Measurements from ENCODE around the gene TM9SF3. TPM values are rescaled to one million over a fixed set of nuclear protein-coding genes. Genes with fewer than 3 reads are reported as not detected.

TM9SF3 gene
- total and polyA plus RNA-seq, 2 donors (not counting 1 experiment from before 2014, with no cell fraction given), result 103 to 107 TPM

DNA sequence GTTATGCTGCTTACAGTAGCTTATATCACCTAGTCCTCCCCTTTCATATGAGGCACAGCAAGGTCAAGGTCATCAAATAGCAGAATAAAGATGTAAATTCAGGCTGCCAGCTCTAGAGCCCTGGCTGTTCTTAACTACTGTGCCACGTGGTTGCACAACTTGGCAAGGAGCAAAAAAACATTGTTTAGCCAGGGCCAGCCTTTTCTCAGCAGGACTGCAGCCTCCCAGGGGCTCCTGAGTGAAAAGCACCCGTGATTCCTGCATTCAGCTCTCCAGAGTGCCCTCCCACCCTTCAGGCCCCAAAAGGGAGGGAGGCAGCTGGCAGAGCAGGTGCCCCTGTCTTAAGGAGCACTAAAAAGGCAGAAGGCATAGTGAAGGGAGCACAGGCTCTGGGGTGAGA lies 31.8 kb upstream of the TM9SF3 start:
- no peak overlapping the region for H3K9ac ChIP-seq (ENCODE audit: insufficient read depth, low read length)
- H3K9me3 ChIP-seq (ENCODE audit: control insufficient read depth, insufficient read depth, low read depth, low read length), result no peaks in the 10 kb centered on the region
- no peak overlapping the region for H2AFZ ChIP-seq (ENCODE audit: low read length)
- H3K4me1 ChIP-seq (ENCODE audit: control insufficient read depth, extremely low read depth, insufficient read depth, low read length), result no peaks in the 10 kb centered on the region
- TF ChIP-seq EZH2 (IDR thresholded peaks at IDR 0.05; ENCODE audit: low read length, missing control alignments), result no peak
- TF ChIP-seq, protein P1, sequence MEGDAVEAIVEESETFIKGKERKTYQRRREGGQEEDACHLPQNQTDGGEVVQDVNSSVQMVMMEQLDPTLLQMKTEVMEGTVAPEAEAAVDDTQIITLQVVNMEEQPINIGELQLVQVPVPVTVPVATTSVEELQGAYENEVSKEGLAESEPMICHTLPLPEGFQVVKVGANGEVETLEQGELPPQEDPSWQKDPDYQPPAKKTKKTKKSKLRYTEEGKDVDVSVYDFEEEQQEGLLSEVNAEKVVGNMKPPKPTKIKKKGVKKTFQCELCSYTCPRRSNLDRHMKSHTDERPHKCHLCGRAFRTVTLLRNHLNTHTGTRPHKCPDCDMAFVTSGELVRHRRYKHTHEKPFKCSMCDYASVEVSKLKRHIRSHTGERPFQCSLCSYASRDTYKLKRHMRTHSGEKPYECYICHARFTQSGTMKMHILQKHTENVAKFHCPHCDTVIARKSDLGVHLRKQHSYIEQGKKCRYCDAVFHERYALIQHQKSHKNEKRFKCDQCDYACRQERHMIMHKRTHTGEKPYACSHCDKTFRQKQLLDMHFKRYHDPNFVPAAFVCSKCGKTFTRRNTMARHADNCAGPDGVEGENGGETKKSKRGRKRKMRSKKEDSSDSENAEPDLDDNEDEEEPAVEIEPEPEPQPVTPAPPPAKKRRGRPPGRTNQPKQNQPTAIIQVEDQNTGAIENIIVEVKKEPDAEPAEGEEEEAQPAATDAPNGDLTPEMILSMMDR (conservative IDR thresholded peaks at IDR 0.05 in 1 of 2, IDR thresholded peaks at IDR 0.05 in 1 of 2; ENCODE audit: low read depth in 1 of 2, low read length in 2 of 2), result no peak
- H3K27ac ChIP-seq (ENCODE audit: insufficient read depth, low read length), result no peak overlapping the region
- H3K79me2 ChIP-seq (ENCODE audit: control insufficient read depth, insufficient read depth, low read length), result no peaks in the 10 kb centered on the region
- peak; percentile 14 to 27 for DNase-seq (ENCODE audit: low read depth in 2 of 2)
- H3K36me3 ChIP-seq (ENCODE audit: control insufficient read depth, insufficient read depth, low read length), result no peaks in the 10 kb centered on the region
- H4K20me1 ChIP-seq (ENCODE audit: control insufficient read depth, extremely low read depth, insufficient read depth, low read length), result no peaks in the 10 kb centered on the region
- no peak overlapping the region for H3K4me3 ChIP-seq (replicated peaks in 1 of 4; ENCODE audit: control extremely low read depth in 1 of 4, insufficient read depth in 1 of 4, low read depth in 3 of 4, low read length in 4 of 4)
- no peaks in the 10 kb centered on the region for H3K27me3 ChIP-seq (ENCODE audit: control insufficient read depth, insufficient read depth, low read length)
- H3K4me2 ChIP-seq (ENCODE audit: extremely low read depth, insufficient read depth, low read length), result no peak overlapping the region

DNA sequence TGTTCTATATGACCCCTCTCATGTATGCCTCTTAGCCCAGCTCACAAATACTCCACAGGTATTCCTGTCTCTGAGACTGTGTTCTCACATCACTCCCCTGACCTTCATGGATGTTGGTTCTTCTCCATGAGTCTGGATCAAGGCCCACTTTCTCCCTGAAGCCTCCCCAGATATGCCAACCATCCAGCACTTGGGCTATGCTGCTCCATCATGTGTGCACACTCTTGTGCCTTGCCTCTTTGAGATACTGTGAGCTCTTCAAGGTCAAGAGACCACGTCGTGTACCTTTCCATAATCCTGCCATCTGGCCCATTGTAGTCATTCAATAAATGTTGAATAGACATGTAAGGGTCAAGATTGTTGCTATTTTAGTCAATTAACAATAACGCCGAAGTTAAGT lies 30.1 kb upstream of the TM9SF3 start:
- Histone ChIP-seq H3K79me2 (ENCODE audit: control insufficient read depth, insufficient read depth, low read length) (no peaks in the 10 kb centered on the region), H3K4me1 (ENCODE audit: control insufficient read depth, extremely low read depth, insufficient read depth, low read length) (no peaks in the 10 kb centered on the region), H3K36me3 (ENCODE audit: control insufficient read depth, insufficient read depth, low read length) (no peaks in the 10 kb centered on the region), H3K9me3 (ENCODE audit: control insufficient read depth, insufficient read depth, low read depth, low read length) (no peaks in the 10 kb centered on the region), H3K4me3 (replicated peaks in 1 of 4; ENCODE audit: control extremely low read depth in 1 of 4, insufficient read depth in 1 of 4, low read depth in 3 of 4, low read length in 4 of 4) (no peak overlapping the region), H4K20me1 (ENCODE audit: control insufficient read depth, extremely low read depth, insufficient read depth, low read length) (no peaks in the 10 kb centered on the region), H2AFZ (ENCODE audit: low read length) (no peak overlapping the region), H3K27ac (ENCODE audit: insufficient read depth, low read length) (no peak overlapping the region), H3K27me3 (ENCODE audit: control insufficient read depth, insufficient read depth, low read length) (no peaks in the 10 kb centered on the region), H3K9ac (ENCODE audit: insufficient read depth, low read length) (no peak overlapping the region), H3K4me2 (ENCODE audit: extremely low read depth, insufficient read depth, low read length) (no peak overlapping the region)
- TF ChIP-seq, protein P1 (conservative IDR thresholded peaks at IDR 0.05 in 1 of 2, IDR thresholded peaks at IDR 0.05 in 1 of 2; ENCODE audit: low read depth in 1 of 2, low read length in 2 of 2), result no peak
- TF ChIP-seq EZH2 (IDR thresholded peaks at IDR 0.05; ENCODE audit: low read length, missing control alignments), result no peak
- DNase-seq (ENCODE audit: low read depth in 2 of 2), result no peak

DNA sequence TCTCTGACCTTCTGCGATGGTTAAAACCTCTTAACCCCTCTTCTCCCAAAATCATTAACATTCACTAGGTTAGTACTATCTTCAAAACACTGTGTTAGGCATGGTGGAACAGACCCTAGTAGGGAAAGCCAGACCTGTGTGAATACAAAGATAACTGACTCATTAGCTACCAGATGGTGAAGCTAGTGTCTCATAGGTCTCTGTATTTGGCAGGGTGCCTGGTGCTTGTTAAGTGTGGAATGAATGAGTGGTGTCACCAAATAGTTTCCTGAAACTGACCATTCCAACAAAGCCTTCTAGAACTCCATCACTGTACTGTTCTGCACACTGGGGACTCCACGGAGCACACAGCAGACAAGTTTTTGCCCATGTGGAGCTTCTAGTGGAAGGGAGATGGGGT lies 27.7 kb upstream of the TM9SF3 start:
- Histone ChIP-seq H3K4me2 (ENCODE audit: extremely low read depth, insufficient read depth, low read length) (no peak overlapping the region), H2AFZ (ENCODE audit: low read length) (no peak overlapping the region), H3K4me1 (ENCODE audit: control insufficient read depth, extremely low read depth, insufficient read depth, low read length) (no peaks in the 10 kb centered on the region)

More for the DNA sequence above, 27.7 kb upstream of the TM9SF3 start:
- Histone ChIP-seq H3K4me3 (replicated peaks in 1 of 4; ENCODE audit: control extremely low read depth in 1 of 4, insufficient read depth in 1 of 4, low read depth in 3 of 4, low read length in 4 of 4) (no peak overlapping the region), H3K79me2 (ENCODE audit: control insufficient read depth, insufficient read depth, low read length) (no peaks in the 10 kb centered on the region), H3K27me3 (ENCODE audit: control insufficient read depth, insufficient read depth, low read length) (no peaks in the 10 kb centered on the region), H3K9ac (ENCODE audit: insufficient read depth, low read length) (no peak overlapping the region), H3K9me3 (ENCODE audit: control insufficient read depth, insufficient read depth, low read depth, low read length) (no peaks in the 10 kb centered on the region), H3K36me3 (ENCODE audit: control insufficient read depth, insufficient read depth, low read length) (no peaks in the 10 kb centered on the region), H4K20me1 (ENCODE audit: control insufficient read depth, extremely low read depth, insufficient read depth, low read length) (no peaks in the 10 kb centered on the region), H3K27ac (ENCODE audit: insufficient read depth, low read length) (no peak overlapping the region)
- peak; percentile 21 to 94 for DNase-seq (ENCODE audit: low read depth in 2 of 2)
- TF ChIP-seq, protein P1 (conservative IDR thresholded peaks at IDR 0.05 in 1 of 2, IDR thresholded peaks at IDR 0.05 in 1 of 2; ENCODE audit: low read depth in 1 of 2, low read length in 2 of 2), result no peak
- no peak for TF ChIP-seq EZH2 (IDR thresholded peaks at IDR 0.05; ENCODE audit: low read length, missing control alignments)
